GM19043 (cell line): ENCODE data around the gene POU2F1.

Source experiments
- ATAC-seq: cut with Tn5 transposase; IDR thresholded peaks from one replicate; pipeline ENCODE4 v1.9.1; 2021; ENCODE audit warnings: low read depth; ENCODE audit not compliant: unreplicated experiment

Gene POU2F1

GRCh38 chr1:167266965-167267364, 46.3 kb downstream of the POU2F1 start:
- no peak for ATAC-seq

- no peak for ATAC-seq
Measured at GRCh38 chr1:167268347-167268787, 47.7 kb downstream of the POU2F1 start.

GRCh38 chr1:167270349-167271092, 49.8 kb downstream of the POU2F1 start:
- ATAC-seq: no peak

GRCh38 chr1:167272369-167272957, 51.8 kb downstream of the POU2F1 start:
- no peak for ATAC-seq

GRCh38 chr1:167273027-167273800, 52.5 kb downstream of the POU2F1 start:
- ATAC-seq: no peak

GRCh38 chr1:167274061-167274460, 53.4 kb downstream of the POU2F1 start:
- ATAC-seq: no peak

- ATAC-seq: no peak
Measured at GRCh38 chr1:167276969-167277368, 56.3 kb downstream of the POU2F1 start.

GRCh38 chr1:167278497-167278896, 57.8 kb downstream of the POU2F1 start:
- ATAC-seq: no peak

- no peak for ATAC-seq
Measured at GRCh38 chr1:167280912-167281311, 60.2 kb downstream of the POU2F1 start.

GRCh38 chr1:167288390-167289074, 67.8 kb downstream of the POU2F1 start:
- ATAC-seq: no peak

- no peak for ATAC-seq
Measured at GRCh38 chr1:167289075-167289442, 68.4 kb downstream of the POU2F1 start.

GRCh38 chr1:167289966-167290365, 69.3 kb downstream of the POU2F1 start:
- ATAC-seq: no peak

- ATAC-seq: no peak
Measured at GRCh38 chr1:167291539-167292185, 71.0 kb downstream of the POU2F1 start.

GRCh38 chr1:167292216-167292615, 71.5 kb downstream of the POU2F1 start:
- no peak for ATAC-seq

GRCh38 chr1:167293057-167293456, 72.4 kb downstream of the POU2F1 start:
- ATAC-seq: no peak

GRCh38 chr1:167294528-167294927, 73.8 kb downstream of the POU2F1 start:
- no peak for ATAC-seq

GRCh38 chr1:167297222-167298214, 76.8 kb downstream of the POU2F1 start:
- ATAC-seq: no peak

GRCh38 chr1:167298325-167298724, 77.6 kb downstream of the POU2F1 start:
- no peak for ATAC-seq

- ATAC-seq: no peak
Measured at GRCh38 chr1:167301355-167301754, 80.7 kb downstream of the POU2F1 start.
